H9 (cell line): ENCODE results near the gene CPT2. TPM values are rescaled to one million over a fixed set of nuclear protein-coding genes. Genes with fewer than 3 reads are reported as not detected.

Source experiments
- DNase-seq: peaks from one replicate; pipeline ENCODE4 v3.0.0-alpha.2; 2017
- H2AFZ ChIP-seq: one replicate; pipeline ENCODE4 v1.6.1; 2013; ENCODE audit warnings: mild to moderate bottlenecking, low read length, control low read depth, moderate library complexity
- H2AK5ac ChIP-seq: 2 replicates; pipeline ENCODE4 v1.6.1; 2013; ENCODE audit warnings: low read length, control low read depth, mixed read lengths; ENCODE audit not compliant: insufficient read length
- H2BK120ac ChIP-seq: one replicate; pipeline ENCODE4 v1.6.1; 2013; ENCODE audit warnings: low read depth, mild to moderate bottlenecking, low read length, control low read depth, inconsistent platforms; ENCODE audit not compliant: poor library complexity, severe bottlenecking
- H2BK12ac ChIP-seq: 2 replicates; pipeline ENCODE4 v1.6.1; 2013; ENCODE audit warnings: low read length, control low read depth, mixed read lengths, low read depth; ENCODE audit not compliant: insufficient read length
- H2BK15ac ChIP-seq: 2 replicates; pipeline ENCODE4 v1.6.1; 2013; ENCODE audit warnings: low read depth, low read length, control low read depth
- H2BK20ac ChIP-seq: one replicate; pipeline ENCODE4 v1.6.1; 2013; ENCODE audit warnings: low read depth, mild to moderate bottlenecking, low read length, control low read depth, inconsistent platforms; ENCODE audit not compliant: poor library complexity, severe bottlenecking
- H2BK5ac ChIP-seq: 2 replicates; pipeline ENCODE4 v1.6.1; 2013; ENCODE audit warnings: low read length, control low read depth, mixed read lengths; ENCODE audit not compliant: insufficient read length
- H3K14ac ChIP-seq: 2 replicates; pipeline ENCODE4 v1.6.1; 2013; ENCODE audit warnings: low read length, control low read depth; ENCODE audit not compliant: insufficient read depth
- H3K18ac ChIP-seq: 2 replicates; pipeline ENCODE4 v1.6.1; 2013; ENCODE audit warnings: low read depth, mild to moderate bottlenecking, mixed read lengths, low read length, control low read depth; ENCODE audit not compliant: insufficient read length
- H3K23ac ChIP-seq: 2 replicates; pipeline ENCODE4 v1.6.1; 2013; ENCODE audit warnings: low read length, control low read depth, mixed read lengths, low read depth; ENCODE audit not compliant: insufficient read length
- H3K23me2 ChIP-seq: 2 replicates; pipeline ENCODE4 v1.6.1; 2013; ENCODE audit warnings: low read depth, mild to moderate bottlenecking, mixed read lengths, low read length, control low read depth; ENCODE audit not compliant: insufficient read length, poor library complexity, severe bottlenecking
- H3K27ac ChIP-seq: 2 replicates; pipeline ENCODE4 v1.5.1; 2013; ENCODE audit warnings: low read length, control low read depth, mixed read lengths, low read depth; ENCODE audit not compliant: insufficient read length
- H3K27me3 ChIP-seq: 2 replicates; pipeline ENCODE4 v1.6.1; 2013; ENCODE audit warnings: low read length, control low read depth, inconsistent platforms; ENCODE audit not compliant: insufficient read depth
- H3K4ac ChIP-seq: 2 replicates; pipeline ENCODE4 v1.6.1; 2013; ENCODE audit warnings: low read depth, mild to moderate bottlenecking, control low read depth, inconsistent platforms, low read length, moderate library complexity
- H3K4me1 ChIP-seq: 2 replicates; pipeline ENCODE4 v1.6.1; 2013; ENCODE audit warnings: low read length, control low read depth, inconsistent platforms; ENCODE audit not compliant: insufficient read depth
- H3K4me2 ChIP-seq: 2 replicates; pipeline ENCODE4 v1.6.1; 2013; ENCODE audit warnings: low read length, control low read depth, mixed read lengths; ENCODE audit not compliant: insufficient read length, insufficient read depth
- H3K56ac ChIP-seq: 2 replicates; pipeline ENCODE4 v1.6.1; 2013; ENCODE audit warnings: low read depth, mild to moderate bottlenecking, mixed read lengths, low read length, control low read depth; ENCODE audit not compliant: insufficient read length
- H3K79me1 ChIP-seq: 2 replicates; pipeline ENCODE4 v1.6.1; 2013; ENCODE audit warnings: low read depth, mild to moderate bottlenecking, moderate library complexity, low read length, control low read depth, inconsistent platforms; ENCODE audit not compliant: insufficient read depth, poor library complexity, severe bottlenecking
- H3K79me2 ChIP-seq: 2 replicates; pipeline ENCODE4 v1.6.1; 2013; ENCODE audit warnings: low read length, control low read depth, inconsistent platforms; ENCODE audit not compliant: insufficient read depth
- H3K9ac ChIP-seq: 2 replicates; pipeline ENCODE4 v1.6.1; 2013; ENCODE audit warnings: low read length, control low read depth, mixed read lengths; ENCODE audit not compliant: insufficient read length; ENCODE audit errors: extremely low read depth
- H3K9me3 ChIP-seq: one replicate; pipeline ENCODE4 v1.6.1; 2013; ENCODE audit warnings: low read depth, low read length, inconsistent platforms; ENCODE audit not compliant: control insufficient read depth
- H3T11ph ChIP-seq: one replicate; pipeline ENCODE4 v1.6.1; 2013; ENCODE audit warnings: mild to moderate bottlenecking, low read length, control low read depth, inconsistent platforms
- H4K20me1 ChIP-seq: one replicate; pipeline ENCODE4 v1.6.1; 2013; ENCODE audit not compliant: control insufficient read depth, insufficient read length, insufficient read depth
- H4K5ac ChIP-seq: 2 replicates; pipeline ENCODE4 v1.6.1; 2013; ENCODE audit warnings: low read depth, mild to moderate bottlenecking, mixed read lengths, low read length, control low read depth; ENCODE audit not compliant: insufficient read length
- H4K8ac ChIP-seq: replicated peaks from 2 replicates; pipeline ENCODE4 v1.6.1; 2013; ENCODE audit warnings: low read length, control low read depth, mixed read lengths, low read depth; ENCODE audit not compliant: insufficient read length
- H4K91ac ChIP-seq: 2 replicates; pipeline ENCODE4 v1.6.1; 2013; ENCODE audit warnings: low read depth, mild to moderate bottlenecking, moderate library complexity, mixed read lengths, low read length, control low read depth; ENCODE audit not compliant: insufficient read length
- H3K27ac Mint-ChIP-seq, 3 experiments: 2 replicates in 2 of 3; 3 replicates in 1 of 3; pipeline ENCODE4 v1.8.0; 2020 to 2021; ENCODE audit warnings: mixed read lengths in 3 of 3, mild to moderate bottlenecking in 1 of 3, moderate library complexity in 1 of 3
- H3K27me3 Mint-ChIP-seq: 2 replicates; pipeline ENCODE4 v1.8.0; 2021; ENCODE audit warnings: low read depth, mild to moderate bottlenecking, moderate library complexity, mixed read lengths
- H3K36me3 Mint-ChIP-seq, 3 experiments: 2 replicates in 2 of 3; 3 replicates in 1 of 3; pipeline ENCODE4 v1.8.0; 2020 to 2021; ENCODE audit warnings: low read depth in 3 of 3, mixed read lengths in 3 of 3; ENCODE audit not compliant: insufficient read depth in 1 of 3
- H3K4me1 Mint-ChIP-seq, 2 experiments: 2 replicates each; pipeline ENCODE4 v1.8.0; 2020; ENCODE audit warnings: mixed read lengths in 2 of 2
- H3K4me3 Mint-ChIP-seq, 2 experiments: 2 replicates in 1 of 2; 3 replicates in 1 of 2; pipeline ENCODE4 v1.8.0; 2020 to 2021; ENCODE audit warnings: mild to moderate bottlenecking in 2 of 2, mixed read lengths in 2 of 2, moderate library complexity in 1 of 2
- H3K9me3 Mint-ChIP-seq, 2 experiments: 2 replicates in 1 of 2; 3 replicates in 1 of 2; pipeline ENCODE4 v1.8.0; 2020; ENCODE audit warnings: mild to moderate bottlenecking in 2 of 2, mixed read lengths in 2 of 2, moderate library complexity in 1 of 2
- CTCF ChIP-seq: fragments of 200-600 bp; sonication (generic); conservative IDR thresholded peaks from 3 replicates; pipeline ENCODE4 v1.8.0; 2021; ENCODE audit warnings: antibody characterized with exemption, mild to moderate bottlenecking
- WGBS: extraction: QIAGEN DNeasy Blood & Tissue Kit; methylation state at CpG from one replicate; pipeline ENCODE4 v1.1.7; 2013; ENCODE audit warnings: missing lambda C conversion rate, low lambda C conversion rate, mixed read lengths; ENCODE audit not compliant: insufficient read length; ENCODE audit errors: extremely low coverage; 5-methylcytosine and 5-hydroxymethylcytosine counted together
- total RNA-seq: library from RNA; stranded (reverse); gene quantifications from 2 replicates; pipeline ENCODE4 v1.2.1, GENCODE V29; 2021

Gene CPT2
- total RNA-seq, 1 experiment from 2014 or later, result 33.2 TPM

- Histone ChIP-seq H3K9ac (peak within 1 kb of the TSS; percentile 92), H4K91ac (no peak within 1 kb of the TSS), H2BK5ac (peak within 1 kb of the TSS; percentile 4), H2BK120ac (no peak within 1 kb of the TSS), H3K23me2 (peaks cover 6% of the 10 kb centered on the region), H3K14ac (peak within 1 kb of the TSS; percentile 77), H3K79me1 (peaks cover 5% of the 10 kb centered on the region), H2BK20ac (no peak within 1 kb of the TSS), H2AFZ (no peak within 1 kb of the TSS), H3K23ac (no peak within 1 kb of the TSS), H2AK5ac (no peak within 1 kb of the TSS), H4K8ac (no peak within 1 kb of the TSS), H3K18ac (no peak within 1 kb of the TSS), H3K9me3 (no peaks in the 10 kb centered on the region), H2BK12ac (no peak within 1 kb of the TSS), H4K20me1 (no peaks in the 10 kb centered on the region), H3K4me1 (no peaks in the 10 kb centered on the region), H3T11ph (no peak within 1 kb of the TSS), H3K79me2 (peaks cover 6% of the 10 kb centered on the region; the same call in 1 of the 2 replicates), H3K4ac (no peak within 1 kb of the TSS), H3K56ac (no peak within 1 kb of the TSS), H3K4me2 (peak within 1 kb of the TSS; percentile 90), H3K27me3 (no peaks in the 10 kb centered on the region), H2BK15ac (no peak within 1 kb of the TSS), H3K27ac (no peak within 1 kb of the TSS), H4K5ac (no peak within 1 kb of the TSS)
- TF ChIP-seq CTCF, result no peak
- H3K27me3 Mint-ChIP-seq, result no peaks in the 10 kb centered on the region; the same call in 1 of the 2 replicates
- no CpG with 5 or more reads among the region's 64 CpGs for WGBS
- peak within 1 kb of the TSS; percentile 52 to 98 (median 88) for H3K27ac Mint-ChIP-seq
- H3K4me3 Mint-ChIP-seq, result peak within 1 kb of the TSS; percentile 94 to 98
- peaks cover 11 to 13% of the 10 kb centered on the region in 2 experiments for H3K4me1 Mint-ChIP-seq
- DNase-seq, result peak; percentile 98
- peaks cover 4 to 31% (median 17%) of the 10 kb centered on the region in 3 experiments; a peak in 6 of 7 replicates for H3K36me3 Mint-ChIP-seq
- no peaks in the 10 kb centered on the region for H3K9me3 Mint-ChIP-seq
Measured at GRCh38 chr1:53238197-53239155, 41.9 kb downstream of the CPT2 start, which contains the start of gene MAGOH. TSS of gene MAGOH (minus strand) at chr1:53238518. CDS start at chr1:53238448, 70 bp downstream.
